ENCODE measurements around the gene OR3A3. TPM values are rescaled to one million over a fixed set of nuclear protein-coding genes. Genes with fewer than 3 reads are reported as not detected.
"Not testable (repeated sequence)": the region's sequence is repeated elsewhere in the genome, so short reads cannot be mapped to it uniquely, and the experiment has no call there.

OR3A3 gene
- polyA plus RNA-seq, 1 experiment: not detected

DNA sequence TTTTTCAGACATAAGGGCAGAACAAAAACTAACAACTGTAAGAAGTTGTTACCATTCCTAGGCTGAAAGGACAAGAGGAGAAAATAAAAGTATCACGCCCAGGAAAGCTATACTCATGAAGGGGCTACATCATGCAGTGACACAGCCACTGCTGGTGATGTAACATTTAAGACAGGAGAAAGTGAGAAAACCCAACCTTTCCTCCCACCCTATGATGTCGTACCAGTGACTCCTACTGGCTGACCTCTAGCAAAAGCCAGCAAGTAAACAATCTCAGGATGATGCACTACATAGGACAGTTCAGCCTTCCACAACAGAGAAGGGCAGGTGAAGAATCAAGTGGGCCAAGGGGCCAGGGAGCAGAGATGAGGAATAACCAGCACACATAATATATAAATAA is 36.5 kb downstream of the OR3A3 start:
- Histone ChIP-seq H3K27me3 (ENCODE audit: control insufficient read depth, insufficient read depth, low read length) (no peaks in the 10 kb centered on the region), H3K36me3 (ENCODE audit: control insufficient read depth, insufficient read depth, low read length) (no peaks in the 10 kb centered on the region), H3K4me3 (ENCODE audit: low read depth, low read length) (no peak overlapping the region)
- TF ChIP-seq, protein P1, sequence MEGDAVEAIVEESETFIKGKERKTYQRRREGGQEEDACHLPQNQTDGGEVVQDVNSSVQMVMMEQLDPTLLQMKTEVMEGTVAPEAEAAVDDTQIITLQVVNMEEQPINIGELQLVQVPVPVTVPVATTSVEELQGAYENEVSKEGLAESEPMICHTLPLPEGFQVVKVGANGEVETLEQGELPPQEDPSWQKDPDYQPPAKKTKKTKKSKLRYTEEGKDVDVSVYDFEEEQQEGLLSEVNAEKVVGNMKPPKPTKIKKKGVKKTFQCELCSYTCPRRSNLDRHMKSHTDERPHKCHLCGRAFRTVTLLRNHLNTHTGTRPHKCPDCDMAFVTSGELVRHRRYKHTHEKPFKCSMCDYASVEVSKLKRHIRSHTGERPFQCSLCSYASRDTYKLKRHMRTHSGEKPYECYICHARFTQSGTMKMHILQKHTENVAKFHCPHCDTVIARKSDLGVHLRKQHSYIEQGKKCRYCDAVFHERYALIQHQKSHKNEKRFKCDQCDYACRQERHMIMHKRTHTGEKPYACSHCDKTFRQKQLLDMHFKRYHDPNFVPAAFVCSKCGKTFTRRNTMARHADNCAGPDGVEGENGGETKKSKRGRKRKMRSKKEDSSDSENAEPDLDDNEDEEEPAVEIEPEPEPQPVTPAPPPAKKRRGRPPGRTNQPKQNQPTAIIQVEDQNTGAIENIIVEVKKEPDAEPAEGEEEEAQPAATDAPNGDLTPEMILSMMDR (IDR thresholded peaks at IDR 0.05; ENCODE audit: insufficient read depth, low read depth, low read length): no peak
- ChIA-PET POLR2A (no interaction called here), CTCF (no interaction called here)
- DNase-seq (ENCODE audit: low read depth): no peak

DNA sequence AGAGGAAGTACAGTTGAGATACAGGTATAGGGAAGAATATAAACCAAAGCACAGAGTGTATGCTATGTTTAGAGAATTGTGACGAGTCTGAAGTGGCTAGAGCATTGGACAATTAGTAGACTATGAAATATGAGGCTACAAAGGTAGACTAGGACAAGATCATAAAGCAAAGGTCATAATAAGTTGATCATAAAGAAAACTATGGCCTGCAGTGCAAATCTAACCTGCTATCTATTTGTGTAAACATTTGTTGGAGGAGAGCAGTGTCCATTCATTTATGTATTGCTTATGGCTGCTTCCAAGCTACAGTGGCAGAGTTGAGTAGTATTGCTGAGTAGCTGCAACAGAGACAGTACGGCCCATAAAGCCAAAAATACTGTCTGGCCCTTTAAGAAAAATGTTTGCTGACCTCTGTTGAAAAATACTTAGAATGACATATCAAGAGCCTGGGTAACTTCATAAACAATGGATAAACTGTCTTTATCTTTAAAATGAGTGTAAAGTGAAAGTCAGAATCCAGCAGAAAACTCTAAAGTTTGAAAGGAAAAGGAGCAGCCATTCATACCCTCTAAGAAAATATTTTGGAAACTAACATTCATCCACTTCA is 37.0 kb downstream of the OR3A3 start:
- ChIA-PET POLR2A (no interaction called here), CTCF (no interaction called here)
- TF ChIP-seq, protein P1 (IDR thresholded peaks at IDR 0.05; ENCODE audit: insufficient read depth, low read depth, low read length): no peak
- Histone ChIP-seq H3K4me3 (ENCODE audit: low read depth, low read length) (no peak overlapping the region), H3K27me3 (ENCODE audit: control insufficient read depth, insufficient read depth, low read length) (no peaks in the 10 kb centered on the region), H3K36me3 (ENCODE audit: control insufficient read depth, insufficient read depth, low read length) (no peaks in the 10 kb centered on the region)
- no peak for DNase-seq (ENCODE audit: low read depth)

DNA sequence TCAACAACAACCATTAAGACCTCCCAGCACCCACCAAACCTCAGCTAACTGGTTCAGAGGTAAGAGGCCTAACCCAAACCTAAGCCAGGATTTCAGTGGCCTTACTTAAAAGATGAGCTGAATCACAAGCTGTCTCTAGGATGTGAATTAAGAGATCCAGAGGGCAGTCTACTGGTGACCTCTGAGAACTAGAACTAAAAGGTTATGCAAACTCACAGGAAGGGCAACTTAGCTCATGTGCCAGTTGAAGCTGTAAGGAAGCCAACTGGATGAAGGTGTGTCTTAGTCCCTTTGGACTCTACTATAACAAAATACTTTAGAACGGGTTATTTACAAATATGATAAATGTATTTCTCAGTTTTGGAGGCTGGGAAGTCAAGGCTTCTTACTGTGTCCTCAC is 55.2 kb downstream of the OR3A3 start:
- H3K4me3 ChIP-seq (ENCODE audit: low read depth, low read length); H3K27me3 ChIP-seq (ENCODE audit: control insufficient read depth, insufficient read depth, low read length); H3K36me3 ChIP-seq (ENCODE audit: control insufficient read depth, insufficient read depth, low read length); CTCF ChIA-PET; POLR2A ChIA-PET; DNase-seq (ENCODE audit: low read depth): not testable (repeated sequence)

DNA sequence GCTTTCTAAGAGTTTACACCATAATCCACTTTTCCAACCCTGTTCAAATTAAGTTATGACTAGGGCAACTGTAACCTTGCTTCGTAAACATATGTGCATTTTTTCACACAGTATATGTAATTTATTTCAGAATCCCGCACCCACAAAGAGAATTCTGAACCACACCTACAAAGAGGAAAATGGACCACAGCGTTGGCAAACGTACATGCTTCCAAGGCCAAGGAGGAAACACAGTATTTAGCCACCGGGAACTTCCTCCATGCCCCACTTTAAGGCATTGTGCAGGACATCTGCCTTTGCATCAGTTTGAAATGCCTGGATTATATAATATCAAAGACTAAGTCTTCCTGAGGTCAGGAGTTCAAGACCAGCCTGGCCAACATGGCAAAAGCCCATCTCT is 58.4 kb downstream of the OR3A3 start:
- ChIA-PET POLR2A (interaction anchor here (0.8 kb wide), 1 partner anchor 524 kb away, joined by 3 read pairs; no protein-coding TSS in a partner anchor), CTCF (no interaction called here)
- H3K4me3 ChIP-seq (ENCODE audit: low read depth, low read length): no peak overlapping the region
- no peak for DNase-seq (ENCODE audit: low read depth)
- TF ChIP-seq, protein P1 (IDR thresholded peaks at IDR 0.05; ENCODE audit: insufficient read depth, low read depth, low read length): no peak
- H3K27me3 ChIP-seq (ENCODE audit: control insufficient read depth, insufficient read depth, low read length): no peaks in the 10 kb centered on the region
- no peaks in the 10 kb centered on the region for H3K36me3 ChIP-seq (ENCODE audit: control insufficient read depth, insufficient read depth, low read length)

DNA sequence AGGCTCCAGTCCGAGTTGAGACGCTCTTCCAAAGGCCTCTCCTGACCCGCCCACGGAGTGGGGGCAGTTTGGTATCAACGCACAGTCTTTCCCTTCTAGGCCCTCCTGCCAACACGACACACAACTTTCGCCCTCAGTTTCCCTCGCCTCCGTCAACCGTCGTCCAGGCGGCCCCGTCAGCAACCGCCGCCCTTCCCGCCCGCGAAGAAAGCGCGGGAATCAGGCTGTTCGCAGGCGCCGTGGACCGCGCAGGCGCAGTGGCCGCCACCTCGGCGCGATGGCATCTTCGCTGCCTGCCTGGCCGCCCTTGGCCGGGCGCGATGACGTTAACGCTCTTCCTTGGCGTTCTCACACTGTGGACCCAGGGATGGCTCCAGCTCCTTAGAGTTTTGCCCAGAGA is 60.4 kb downstream of the OR3A3 start, which contains the start of gene SPATA22:
TSS of gene SPATA22 (minus strand) at position 221 of the 400 bp plus-strand sequence. CDS start 2,494 bp downstream, outside the sequence.
- ChIA-PET CTCF (no interaction called here), POLR2A (no interaction called here)
- TF ChIP-seq, protein P1 (IDR thresholded peaks at IDR 0.05; ENCODE audit: insufficient read depth, low read depth, low read length): no peak
- Histone ChIP-seq H3K36me3 (ENCODE audit: control insufficient read depth, insufficient read depth, low read length) (no peaks in the 10 kb centered on the region), H3K4me3 (ENCODE audit: low read depth, low read length) (no peak within 1 kb of the TSS), H3K27me3 (ENCODE audit: control insufficient read depth, insufficient read depth, low read length) (no peaks in the 10 kb centered on the region)
- no peak for DNase-seq (ENCODE audit: low read depth)

DNA sequence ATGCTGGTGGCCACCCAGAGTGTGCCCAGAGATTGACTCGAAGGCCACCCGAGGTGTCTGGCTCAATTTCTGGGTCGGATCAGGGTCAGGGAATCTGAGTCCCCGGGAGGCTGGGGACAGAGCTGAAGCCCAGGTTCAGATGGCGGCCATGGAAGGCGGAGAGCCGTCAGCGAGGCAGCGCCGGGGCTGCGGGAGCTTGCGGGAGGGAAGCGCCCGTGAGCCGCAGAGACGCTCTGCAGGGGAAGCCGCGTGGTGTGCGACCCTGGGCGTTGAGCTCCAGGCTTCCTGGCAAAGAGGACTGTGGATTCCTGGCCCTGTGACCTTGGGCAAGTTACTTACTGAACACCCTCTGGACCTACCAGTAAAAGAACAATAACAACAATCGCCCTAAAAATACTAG is 61.0 kb downstream of the OR3A3 start:
- ChIA-PET CTCF (no interaction called here), POLR2A (no interaction called here)
- H3K27me3 ChIP-seq (ENCODE audit: control insufficient read depth, insufficient read depth, low read length): no peaks in the 10 kb centered on the region
- TF ChIP-seq, protein P1 (IDR thresholded peaks at IDR 0.05; ENCODE audit: insufficient read depth, low read depth, low read length): no peak
- no peak overlapping the region for H3K4me3 ChIP-seq (ENCODE audit: low read depth, low read length)
- no peaks in the 10 kb centered on the region for H3K36me3 ChIP-seq (ENCODE audit: control insufficient read depth, insufficient read depth, low read length)
- no peak for DNase-seq (ENCODE audit: low read depth)
